Subcutaneous adipose tissue (tissue), 4 donors: ENCODE data around the gene OR2L13. TPM values are rescaled to one million over a fixed set of nuclear protein-coding genes. Genes with fewer than 3 reads are reported as not detected.

Experiments used
- CTCF ChIP-seq: fragments of 450-650 bp; IDR thresholded peaks from one replicate; pipeline ENCODE4 v1.5.1; 2016; ENCODE audit warnings: low read depth, mild to moderate bottlenecking, control low read depth, antibody characterized with exemption, moderate library complexity
- small RNA-seq: library from RNA; depleted of rRNA; stranded (forward); fragments of <200 nt; gene quantifications from one replicate; pipeline ENCODE3, GENCODE V24; 2016
- total RNA-seq, 4 donors: library from RNA; depleted of rRNA; stranded (reverse); fragments of >200 nt; gene quantifications; one replicate each; pipeline ENCODE4 v1.1.0, GENCODE V29; 2016

Gene OR2L13
- total RNA-seq, 4 donors from 2014 or later, result not detected

GRCh38 chr1:248143311-248143710 is 48.3 kb downstream of the OR2L13 start:
- TF ChIP-seq CTCF, result no peak

GRCh38 chr1:248144513-248145198 is 49.7 kb downstream of the OR2L13 start, which contains the start of gene OR2M5:
Gene OR2M5 (plus strand): TSS chr1:248145148. CDS start chr1:248145148, 0 bp downstream.
- no peak for TF ChIP-seq CTCF

Small RNAs within 50 kb of the gene (small RNA-seq; reads per million reads assigned to genes)
- gene RF00019, result 0.49 reads per million

Other genes starting within 250 kb of the OR2L13 start
- gene TRIM58, start 238.0 kb upstream of the OR2L13 start, total RNA-seq, result 1 to 10 TPM in 2 of 4 donors, under 1 TPM in 2; 0.33 to 7.0 (median 1.2) TPM
- gene OR2W3, start 199.6 kb upstream of the OR2L13 start, total RNA-seq, result 1 to 10 TPM in 1 of 4 donors, not detected in 3; 3.1 TPM
- not detected for gene OR2T8, start 174.9 kb upstream of the OR2L13 start, total RNA-seq
- not detected for gene OR2AJ1, start 170.3 kb upstream of the OR2L13 start, total RNA-seq
- gene OR2L8, start 146.3 kb upstream of the OR2L13 start, total RNA-seq, result not detected
- gene OR2AK2, start 130.0 kb upstream of the OR2L13 start, total RNA-seq, result under 1 TPM in 1 of 4 donors, not detected in 3; 0.34 TPM
- gene OR2L5, start 81.5 kb upstream of the OR2L13 start, total RNA-seq, result under 1 TPM in 3 of 4 donors, not detected in 1; 0.22 to 0.65 (median 0.38) TPM
- under 1 TPM in 1 of 4 donors, not detected in 3; 0.19 TPM for gene OR2L2, start 65.1 kb upstream of the OR2L13 start, total RNA-seq
- not detected for gene OR2L3, start 48.3 kb upstream of the OR2L13 start, total RNA-seq
- not detected for gene OR2M5, start 50.0 kb downstream of the OR2L13 start, total RNA-seq
- not detected for gene OR2M2, start 79.6 kb downstream of the OR2L13 start, total RNA-seq
- not detected for gene OR2M3, start 102.1 kb downstream of the OR2L13 start, total RNA-seq
- gene OR2M4, start 136.2 kb downstream of the OR2L13 start, total RNA-seq, result not detected
- gene OR2T33, start 182.8 kb downstream of the OR2L13 start, total RNA-seq, result not detected
- not detected for gene OR2T12, start 208.2 kb downstream of the OR2L13 start, total RNA-seq
- gene OR2M7, start 229.4 kb downstream of the OR2L13 start, total RNA-seq, result not detected